ENCODE data around the gene TNNC2.

- no peak for TF ChIP-seq JUN (IDR thresholded peaks at IDR 0.05)
- no peak for TF ChIP-seq CHD2 (IDR thresholded peaks at IDR 0.05; ENCODE audit: low read length, partially characterized antibody)
- TF ChIP-seq CTCF (IDR thresholded peaks at IDR 0.05): no peak
Observed at GRCh38 chr20:45842169-45842812, 15.2 kb upstream of the TNNC2 start.
